GM18873 (cell line): Measurements from ENCODE around the gene IL37.
"Not testable (repeated sequence)": the region's sequence is repeated elsewhere in the genome, so short reads cannot be mapped to it uniquely, and the experiment has no call there.

Experiments used
- ATAC-seq: cut with Tn5 transposase; IDR thresholded peaks from one replicate; pipeline ENCODE4 v1.9.1; 2021; ENCODE audit warnings: mild to moderate bottlenecking, moderate library complexity, moderate number of reproducible peaks; ENCODE audit not compliant: unreplicated experiment, low FRiP score

IL37 gene

GRCh38 chr2:112919086-112919485, 8.1 kb downstream of the IL37 start:
- no peak for ATAC-seq

- no peak for ATAC-seq
Measured at GRCh38 chr2:112920923-112921532, 10.1 kb downstream of the IL37 start.

- no peak for ATAC-seq
Measured at GRCh38 chr2:112921982-112922381, 11.0 kb downstream of the IL37 start.

GRCh38 chr2:112923237-112923966, 12.4 kb downstream of the IL37 start:
- no peak for ATAC-seq

GRCh38 chr2:112923967-112924338, 13.0 kb downstream of the IL37 start:
- no peak for ATAC-seq

GRCh38 chr2:112924360-112924759, 13.4 kb downstream of the IL37 start:
- ATAC-seq = no peak

GRCh38 chr2:112924821-112925220, 13.9 kb downstream of the IL37 start:
- ATAC-seq = no peak

GRCh38 chr2:112926707-112927106, 15.7 kb downstream of the IL37 start:
- ATAC-seq = no peak

- ATAC-seq = no peak
Measured at GRCh38 chr2:112927745-112928144, 16.8 kb downstream of the IL37 start.

GRCh38 chr2:112933261-112933660, 22.3 kb downstream of the IL37 start:
- no peak for ATAC-seq

- ATAC-seq = not testable (repeated sequence)
Measured at GRCh38 chr2:112934117-112934516, 23.2 kb downstream of the IL37 start.

GRCh38 chr2:112936927-112937232, 25.9 kb downstream of the IL37 start:
- ATAC-seq = no peak

- ATAC-seq = no peak
Measured at GRCh38 chr2:112938904-112939303, 27.9 kb downstream of the IL37 start.

GRCh38 chr2:112939425-112939824, 28.5 kb downstream of the IL37 start:
- ATAC-seq = no peak

GRCh38 chr2:112940859-112941625, 30.1 kb downstream of the IL37 start:
- ATAC-seq = no peak

- ATAC-seq = peak; percentile 74
Measured at GRCh38 chr2:112941753-112942653, 31.0 kb downstream of the IL37 start.

- ATAC-seq = no peak
Measured at GRCh38 chr2:112942654-112943002, 31.7 kb downstream of the IL37 start.

GRCh38 chr2:112944971-112945370, 34.0 kb downstream of the IL37 start:
- no peak for ATAC-seq

GRCh38 chr2:112946086-112946485, 35.1 kb downstream of the IL37 start:
- no peak for ATAC-seq

GRCh38 chr2:112947374-112947773, 36.4 kb downstream of the IL37 start:
- ATAC-seq = no peak

GRCh38 chr2:112949456-112949855, 38.5 kb downstream of the IL37 start:
- no peak for ATAC-seq
